SKM-1 treated with dmso at 0.1 percent for 144 hours (cell line): ENCODE measurements around the gene NRN1.
"Not testable (repeated sequence)": the region's sequence is repeated elsewhere in the genome, so short reads cannot be mapped to it uniquely, and the experiment has no call there.

Experiments
- DNase-seq: peaks from one replicate; lab custom pipeline; 2025; ENCODE audit not compliant: unreplicated experiment; lab: John Stamatoyannopoulos, UW

The NRN1 gene, protein sequence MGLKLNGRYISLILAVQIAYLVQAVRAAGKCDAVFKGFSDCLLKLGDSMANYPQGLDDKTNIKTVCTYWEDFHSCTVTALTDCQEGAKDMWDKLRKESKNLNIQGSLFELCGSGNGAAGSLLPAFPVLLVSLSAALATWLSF

GRCh38 chr6:6006428-6007365, at the start of gene NRN1:
NRN1 (minus strand) TSS chr6:6006925; CDS start chr6:6006749, 176 bp downstream.
- no peak for DNase-seq

DNA sequence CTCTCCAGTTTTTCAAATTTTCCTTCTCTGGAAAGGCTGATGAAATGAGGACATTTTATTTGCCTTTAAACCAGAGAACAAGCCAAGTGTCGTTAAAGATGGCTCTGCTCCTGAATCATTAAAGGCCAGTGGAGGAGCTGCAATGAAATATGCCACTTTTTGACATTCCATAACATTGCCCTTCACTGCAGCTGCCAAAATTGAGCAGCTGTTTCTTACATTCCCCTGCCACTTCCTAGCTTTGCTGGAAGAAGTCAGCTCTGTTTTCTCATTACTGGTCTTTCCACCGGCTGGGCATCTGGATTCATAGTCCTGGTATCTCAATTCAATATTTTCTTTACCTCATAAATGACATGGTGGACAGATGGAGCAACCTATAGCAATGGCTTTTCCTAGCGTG, 45.5 kb upstream of the NRN1 start:
- no peak for DNase-seq

DNA sequence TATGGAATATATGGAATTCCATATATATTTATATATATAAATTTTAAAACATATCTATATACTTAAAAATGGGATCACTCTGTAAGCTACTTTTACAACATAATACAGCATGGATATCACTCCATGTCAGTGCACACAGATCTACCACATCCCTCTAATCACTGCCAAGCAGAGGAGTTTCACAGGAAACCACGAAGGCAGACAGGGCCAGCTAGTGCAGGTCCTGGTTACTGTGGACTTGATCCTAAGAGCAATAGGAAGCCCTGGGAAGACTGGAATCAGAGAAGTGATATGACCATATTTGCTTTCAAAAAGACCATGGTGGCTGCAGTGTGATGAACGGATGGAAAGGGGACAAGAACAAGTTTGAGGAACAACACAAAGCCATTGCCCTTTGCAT, 40.0 kb upstream of the NRN1 start:
- no peak for DNase-seq

- no peak for DNase-seq
These were observed 33.3 kb upstream of the NRN1 start for GRCh38 chr6:6039946-6040509.

DNA sequence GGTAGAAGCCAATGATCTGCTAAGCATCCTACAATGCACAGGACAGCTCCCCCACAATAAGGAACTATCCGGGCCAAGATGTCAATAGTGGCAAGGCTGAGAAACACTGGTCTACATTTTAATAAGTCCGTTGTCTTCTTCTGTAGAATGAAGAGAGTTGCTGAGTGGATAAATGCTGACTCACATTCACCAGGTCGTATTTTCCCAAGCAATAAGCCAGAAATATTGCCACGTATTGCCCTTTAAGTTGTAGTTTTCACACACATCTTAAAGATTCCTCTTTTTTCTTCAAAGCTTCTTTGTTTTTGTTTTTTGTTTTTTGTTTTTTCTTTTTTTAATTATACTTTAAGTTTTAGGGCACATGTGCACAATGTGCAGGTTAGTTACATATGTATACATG, 30.5 kb upstream of the NRN1 start:
- no peak for DNase-seq

- no peak for DNase-seq
These were observed 27.1 kb upstream of the NRN1 start for GRCh38 chr6:6033858-6034257.

- DNase-seq, result no peak
These were observed 19.9 kb upstream of the NRN1 start for GRCh38 chr6:6026513-6027205.

DNA sequence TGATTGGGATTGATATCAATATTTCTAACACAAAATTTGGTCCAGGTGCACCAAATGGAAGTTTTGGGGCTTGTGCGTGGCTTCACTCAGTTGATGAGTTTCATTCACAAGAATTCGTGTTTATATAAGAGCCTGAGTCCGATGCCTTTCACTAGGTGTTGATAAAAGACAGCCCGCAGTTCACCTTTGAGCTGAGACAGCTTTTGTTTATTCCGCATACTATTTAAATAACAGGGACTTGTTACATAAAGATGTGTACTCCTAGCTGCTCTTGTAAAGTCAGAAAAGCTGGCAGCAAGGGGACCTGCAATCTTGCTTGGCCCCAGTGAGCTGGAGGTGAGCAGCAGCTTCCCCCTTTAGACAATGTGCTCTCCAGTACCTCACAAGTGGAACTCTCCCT, 19.0 kb upstream of the NRN1 start:
- DNase-seq, result no peak

DNA sequence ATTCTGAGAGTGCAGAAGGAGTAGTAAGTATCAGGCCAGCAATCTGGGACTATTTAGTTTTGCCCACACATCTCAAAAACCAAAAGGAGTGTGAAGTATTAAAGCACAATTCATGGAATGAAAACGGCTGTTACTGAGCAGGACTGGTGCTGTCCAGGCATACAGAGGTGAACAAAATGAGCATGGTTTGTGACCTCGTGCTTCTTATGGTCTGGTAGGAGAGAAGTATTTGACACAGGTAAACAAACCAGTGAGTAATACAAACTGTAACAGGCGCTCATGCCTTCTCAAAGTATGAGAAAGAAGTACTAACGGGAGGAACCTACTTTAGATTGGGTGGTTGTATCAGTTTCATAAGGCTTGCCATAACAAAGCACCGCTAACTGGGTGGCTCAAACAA, 17.5 kb upstream of the NRN1 start:
- DNase-seq, result no peak

DNA sequence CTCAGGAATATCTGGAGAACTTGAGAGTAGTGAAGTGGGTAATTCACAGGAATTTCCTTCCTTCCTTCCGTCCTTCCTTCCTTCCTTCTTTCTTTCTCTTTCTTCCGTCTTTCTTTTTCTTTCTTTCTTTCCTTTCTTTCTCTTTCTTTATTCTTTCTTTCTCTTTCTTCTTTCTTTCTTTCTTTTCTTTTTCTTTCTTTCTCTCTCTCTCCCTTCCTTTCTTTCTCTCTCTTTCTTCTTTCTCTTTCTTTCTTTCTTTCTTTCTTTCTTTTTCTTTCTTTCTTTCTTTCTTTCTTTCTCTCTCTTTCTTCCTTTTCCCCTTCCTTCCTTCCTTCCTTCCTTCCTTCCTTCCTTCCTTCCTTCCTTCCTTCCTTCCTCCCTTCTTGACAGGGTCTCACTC, 16.1 kb upstream of the NRN1 start:
- DNase-seq, result not testable (repeated sequence)

DNA sequence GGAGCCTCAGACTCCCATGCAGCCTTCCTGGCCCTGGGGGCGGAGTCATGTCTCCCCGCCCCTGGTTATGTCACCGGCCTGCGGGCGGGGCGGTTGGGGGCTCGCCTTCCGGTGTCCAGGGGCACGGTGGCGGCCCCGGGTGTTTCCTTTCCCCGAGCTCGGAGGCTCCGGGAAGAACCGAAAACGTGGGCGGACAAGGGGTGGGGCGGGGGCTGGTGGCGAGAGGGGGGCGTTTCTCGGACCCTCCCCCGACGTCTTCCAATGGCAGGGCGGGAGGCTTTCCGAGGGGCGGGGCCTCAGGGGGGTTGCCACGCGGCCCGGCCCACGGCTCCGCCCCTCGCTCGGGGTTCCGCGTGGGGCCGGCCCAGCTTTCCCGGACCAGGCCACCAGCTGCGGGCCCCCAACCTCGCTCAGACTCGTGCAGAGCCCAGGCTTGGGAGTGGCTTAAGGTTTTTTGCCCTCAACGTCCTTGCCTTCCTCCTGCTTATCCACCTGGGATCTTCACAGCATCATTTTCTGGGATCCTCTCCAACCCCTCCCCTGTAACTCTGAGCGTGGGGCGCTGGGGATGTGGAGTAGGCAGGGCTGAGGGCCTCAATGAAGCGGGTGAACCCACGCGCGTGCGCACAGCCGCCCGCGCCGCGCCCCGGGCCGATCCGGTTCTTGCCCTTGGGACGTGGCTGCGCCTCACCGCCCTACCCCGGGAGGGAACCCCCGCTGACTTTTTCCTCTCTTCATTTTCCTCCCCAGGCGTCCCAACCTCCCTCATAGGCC, 2.1 kb upstream of the NRN1 start:
- DNase-seq, result no peak

DNA sequence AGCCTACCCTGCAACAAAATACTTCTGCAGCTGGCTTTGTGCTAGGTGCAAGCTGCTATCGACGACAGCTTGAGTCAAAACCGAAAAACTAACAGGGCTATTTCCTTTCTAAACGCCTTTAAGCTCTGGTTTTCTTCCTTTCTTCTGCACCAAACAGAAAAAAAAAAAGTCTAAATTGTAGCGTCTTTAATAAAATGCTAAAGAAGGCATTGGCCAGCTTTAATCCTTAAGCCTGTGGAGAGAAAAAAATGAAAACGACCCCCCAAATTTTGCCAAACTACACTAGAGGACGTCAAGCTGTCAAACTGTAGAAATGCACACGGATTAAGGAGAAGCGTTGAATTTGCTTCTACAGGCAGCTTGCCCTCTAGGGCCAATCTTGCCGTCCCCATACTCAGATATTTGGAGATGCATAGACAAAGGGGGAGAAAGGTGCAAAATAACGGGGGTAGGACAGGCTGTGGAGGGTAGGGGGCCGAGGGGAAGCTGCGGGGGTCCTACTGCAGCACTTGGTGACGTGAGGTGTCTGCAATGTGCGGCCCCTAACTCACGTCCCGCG, 1.4 kb upstream of the NRN1 start:
- no peak for DNase-seq

DNA sequence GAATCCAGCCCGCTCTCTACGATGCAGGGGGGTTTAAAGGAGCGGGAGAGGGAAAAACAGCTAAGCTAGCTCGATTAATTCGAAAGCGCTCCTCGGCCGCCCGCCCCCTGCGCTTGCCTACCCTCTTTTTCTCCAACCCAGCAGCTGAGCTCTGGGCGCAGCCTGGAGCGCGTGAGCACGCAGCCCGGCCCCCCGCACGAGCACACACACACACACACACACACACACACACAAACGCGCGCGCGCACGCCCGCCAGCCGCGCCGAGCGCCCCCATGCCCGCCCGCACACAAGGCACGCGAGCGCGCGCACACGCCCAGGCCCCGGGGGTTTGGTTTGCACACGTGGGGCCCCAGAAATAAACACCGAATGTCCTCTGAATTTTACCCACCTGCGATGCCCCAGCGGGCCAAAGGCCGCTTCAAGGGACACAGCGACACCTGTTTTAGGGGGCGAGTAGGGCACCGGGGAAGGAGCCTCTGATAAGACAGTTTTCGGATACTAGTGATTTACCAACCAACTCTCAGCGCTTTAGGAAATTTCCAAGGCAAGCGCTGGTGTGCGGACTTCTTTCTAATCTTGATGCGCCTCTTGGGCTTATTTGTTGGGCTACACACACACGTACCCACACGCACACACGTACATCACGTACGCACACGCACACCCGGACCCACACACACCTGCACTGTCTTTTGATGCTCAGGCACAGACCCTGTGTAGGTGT, 802 bp upstream of the NRN1 start:
- no peak for DNase-seq

DNA sequence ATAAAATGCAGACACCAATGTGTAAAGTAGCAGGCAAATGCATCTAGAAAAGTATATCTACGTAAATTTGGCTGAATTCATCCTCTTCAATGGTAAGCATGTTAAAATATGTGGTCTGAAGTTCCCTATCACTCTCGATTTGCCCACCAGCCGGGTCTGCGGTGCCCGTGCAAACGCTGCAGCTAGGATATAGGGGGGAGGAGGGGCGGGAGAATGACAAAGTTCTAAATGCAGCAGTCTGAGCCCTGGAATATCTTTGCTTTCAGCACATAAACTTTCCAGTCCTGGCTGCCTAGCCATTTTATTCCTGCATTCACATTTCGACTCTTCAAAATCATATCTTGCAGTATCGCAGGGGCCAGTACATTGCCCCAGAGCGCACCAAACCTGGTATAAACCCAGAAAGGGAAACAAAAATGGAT, 708 bp downstream of the NRN1 start:
- no peak for DNase-seq

DNA sequence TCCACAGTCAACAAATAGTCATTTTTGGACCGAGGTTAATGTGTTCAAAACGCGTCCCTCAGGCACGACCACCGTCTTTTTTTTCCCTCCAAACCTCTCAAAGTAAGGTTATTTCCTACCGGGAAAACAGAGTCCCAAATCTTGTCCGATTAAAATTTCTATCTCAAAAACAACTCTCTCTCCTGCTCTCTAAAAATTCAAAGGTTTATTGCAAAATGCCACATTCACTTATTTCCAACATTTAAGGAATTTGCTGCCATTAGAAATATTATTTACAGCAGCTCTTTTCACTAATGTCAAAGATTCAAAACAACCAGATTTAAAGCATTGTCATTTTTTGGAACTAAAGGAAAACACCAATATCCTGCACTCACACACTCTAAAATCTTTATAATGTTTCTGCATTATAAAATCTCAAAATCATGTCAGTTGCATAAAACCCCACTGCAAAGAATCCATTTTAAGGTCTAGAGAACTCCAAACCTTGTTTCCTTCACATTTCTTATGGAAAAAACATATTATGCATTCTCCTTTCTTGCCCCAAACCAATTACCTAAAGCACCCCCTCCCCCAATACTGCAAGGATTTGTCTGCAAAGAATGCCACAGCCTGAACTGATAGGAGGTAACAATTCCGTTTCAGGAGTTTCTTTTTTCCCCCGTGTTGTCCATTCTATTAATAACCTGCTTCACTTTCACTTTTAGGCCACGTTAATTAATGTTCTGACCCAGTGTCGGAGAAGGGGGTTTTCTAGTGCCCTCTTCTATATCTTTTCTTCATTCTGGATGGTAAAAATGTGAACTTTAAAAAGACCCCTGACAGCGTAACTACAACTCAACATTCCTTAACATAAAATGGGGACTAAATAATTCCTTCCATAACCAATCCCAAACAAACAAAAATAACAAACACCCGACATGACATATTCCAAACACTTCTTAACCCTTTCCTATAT, 1.4 kb downstream of the NRN1 start:
- DNase-seq, result no peak

GRCh38 chr6:6004390-6004995, 2.2 kb downstream of the NRN1 start:
- no peak for DNase-seq

GRCh38 chr6:6003621-6004366, 2.9 kb downstream of the NRN1 start:
- DNase-seq, result no peak
